Activated CD4-positive, alpha-beta T cell treated with anti-CD3 and anti-CD28 coated beads for 36 hours (primary cell): Measurements from ENCODE around the gene FHIT. TPM values are rescaled to one million over a fixed set of nuclear protein-coding genes. Genes with fewer than 3 reads are reported as not detected.
"Not testable (repeated sequence)": the region's sequence is repeated elsewhere in the genome, so short reads cannot be mapped to it uniquely, and the experiment has no call there.

ENCODE experiments used
- ATAC-seq: fragments of 200-7000 bp; cut with Tn5 transposase; one replicate; pipeline ENCODE4 v1.10.0; 2021; ENCODE audit warnings: mild to moderate bottlenecking, moderate library complexity
- CTCF ChIA-PET: fragments of 350-600 bp; sonication (Branson Sonifier 250); formaldehyde crosslinking; loops from one replicate; lab custom pipeline; 2021; ENCODE audit warnings: antibody characterized with exemption; lab: Charles Lee
- POLR2A ChIA-PET: fragments of 350-600 bp; sonication (Branson Sonifier 250); formaldehyde crosslinking; loops from one replicate; lab custom pipeline; 2021; ENCODE audit warnings: antibody characterized with exemption, inconsistent platforms; lab: Charles Lee
- DNase-seq: peaks from one replicate; pipeline ENCODE4 v3.0.0-alpha.2; 2020
- H3K27ac Mint-ChIP-seq: one replicate; pipeline ENCODE4 v1.8.0; 2021; ENCODE audit warnings: mixed read lengths
- H3K27me3 Mint-ChIP-seq: one replicate; pipeline ENCODE4 v1.8.0; 2021; ENCODE audit warnings: mixed read lengths
- H3K36me3 Mint-ChIP-seq: one replicate; pipeline ENCODE4 v1.8.0; 2021; ENCODE audit warnings: low read depth, mixed read lengths
- H3K4me1 Mint-ChIP-seq: one replicate; pipeline ENCODE4 v1.8.0; 2021; ENCODE audit warnings: mixed read lengths
- H3K4me3 Mint-ChIP-seq: one replicate; pipeline ENCODE4 v1.8.0; 2021; ENCODE audit warnings: mild to moderate bottlenecking, moderate library complexity, mixed read lengths
- H3K9me3 Mint-ChIP-seq: one replicate; pipeline ENCODE4 v1.8.0; 2021; ENCODE audit warnings: low read depth, mixed read lengths
- intact Hi-C, 2 experiments: fragments of 100-400 bp; cut with DNase I in 1 of 2; cut with micrococcal nuclease in 1 of 2; formaldehyde crosslinking; loops; one replicate each; pipeline versions ENCODE4 v1.14.2 to v1.15.1; 2022 to 2024; cut with DNase I, micrococcal nuclease
- total RNA-seq, 2 experiments: library from RNA; stranded (reverse); gene quantifications; one replicate each; pipeline ENCODE4 v1.2.3, GENCODE V29; 2021

The FHIT gene
- total RNA-seq, 2 experiments from 2014 or later, result 10.2 to 13.1 TPM

GRCh38 chr3:61051666-61052065 lies 199.6 kb downstream of the FHIT start:
- Mint-ChIP-seq H3K27me3 (no peaks in the 10 kb centered on the region), H3K4me3 (no peak overlapping the region), H3K4me1 (no peaks in the 10 kb centered on the region), H3K36me3 (peaks cover 2% of the 10 kb centered on the region), H3K9me3 (peaks cover 10% of the 10 kb centered on the region), H3K27ac (no peak overlapping the region)
- DNase-seq, result no peak
- POLR2A ChIA-PET, result no interaction called here
- no peak for ATAC-seq
- CTCF ChIA-PET, result no interaction called here
- intact Hi-C loops, result no loop called here

GRCh38 chr3:61045169-61045568 lies 206.1 kb downstream of the FHIT start:
- ATAC-seq, intact Hi-C loops, H3K4me3 Mint-ChIP-seq, POLR2A ChIA-PET, DNase-seq, H3K27me3 Mint-ChIP-seq, H3K4me1 Mint-ChIP-seq, CTCF ChIA-PET, H3K27ac Mint-ChIP-seq: not testable (repeated sequence)
- Mint-ChIP-seq H3K36me3 (peaks cover 10% of the 10 kb centered on the region), H3K9me3 (peaks cover 12% of the 10 kb centered on the region)

- Mint-ChIP-seq H3K27ac (no peak overlapping the region), H3K4me1 (no peaks in the 10 kb centered on the region)
- POLR2A ChIA-PET, result no interaction called here
Observed at GRCh38 chr3:61043156-61043555, 208.1 kb downstream of the FHIT start.

GRCh38 chr3:61040618-61041017 lies 210.6 kb downstream of the FHIT start:
- Mint-ChIP-seq H3K27ac (no peak overlapping the region), H3K36me3 (peaks cover 14% of the 10 kb centered on the region), H3K4me3 (no peak overlapping the region), H3K27me3 (no peaks in the 10 kb centered on the region), H3K4me1 (no peaks in the 10 kb centered on the region), H3K9me3 (peaks cover 11% of the 10 kb centered on the region)
- ATAC-seq (no peak), DNase-seq (no peak)
- intact Hi-C loops, result no loop called here
- POLR2A ChIA-PET, result no interaction called here
- CTCF ChIA-PET, result no interaction called here

More at GRCh38 chr3:61043156-61043555, 208.1 kb downstream of the FHIT start:
- CTCF ChIA-PET, result no interaction called here
- DNase-seq (no peak), ATAC-seq (no peak)
- peaks cover 17% of the 10 kb centered on the region for H3K9me3 Mint-ChIP-seq
- no peaks in the 10 kb centered on the region for H3K27me3 Mint-ChIP-seq
- peaks cover 14% of the 10 kb centered on the region for H3K36me3 Mint-ChIP-seq
- H3K4me3 Mint-ChIP-seq, result no peak overlapping the region
- intact Hi-C loops, result no loop called here

- no peak for ATAC-seq
- ChIA-PET POLR2A (no interaction called here), CTCF (no interaction called here)
- no peak for DNase-seq
- no peaks in the 10 kb centered on the region for H3K4me1 Mint-ChIP-seq
- peaks cover 8% of the 10 kb centered on the region for H3K36me3 Mint-ChIP-seq
- H3K27ac Mint-ChIP-seq, result no peak overlapping the region
- H3K9me3 Mint-ChIP-seq, result peaks cover 9% of the 10 kb centered on the region
- intact Hi-C loops, result no loop called here
- no peaks in the 10 kb centered on the region for H3K27me3 Mint-ChIP-seq
- H3K4me3 Mint-ChIP-seq, result no peak overlapping the region
Observed at GRCh38 chr3:61035573-61035972, 215.7 kb downstream of the FHIT start.

GRCh38 chr3:61032991-61033390 lies 218.3 kb downstream of the FHIT start:
- no peaks in the 10 kb centered on the region for H3K4me1 Mint-ChIP-seq
- H3K27me3 Mint-ChIP-seq, result no peaks in the 10 kb centered on the region
- DNase-seq (no peak), ATAC-seq (no peak)
- H3K36me3 Mint-ChIP-seq, result peaks cover 3% of the 10 kb centered on the region
- H3K4me3 Mint-ChIP-seq, result no peak overlapping the region
- intact Hi-C loops, result no loop called here
- H3K27ac Mint-ChIP-seq, result no peak overlapping the region
- ChIA-PET POLR2A (no interaction called here), CTCF (no interaction called here)
- H3K9me3 Mint-ChIP-seq, result no peaks in the 10 kb centered on the region

- Mint-ChIP-seq H3K9me3 (no peaks in the 10 kb centered on the region), H3K4me1 (no peaks in the 10 kb centered on the region)
- ATAC-seq, result no peak
Observed at GRCh38 chr3:61031503-61031902, 219.7 kb downstream of the FHIT start.

GRCh38 chr3:61030469-61031035 lies 220.7 kb downstream of the FHIT start:
- Mint-ChIP-seq H3K4me1 (no peaks in the 10 kb centered on the region), H3K27me3 (no peaks in the 10 kb centered on the region), H3K9me3 (no peaks in the 10 kb centered on the region), H3K4me3 (no peak overlapping the region), H3K27ac (no peak overlapping the region), H3K36me3 (peaks cover 5% of the 10 kb centered on the region)
- ChIA-PET CTCF (interaction anchor here (0.6 kb wide), 1 partner anchor 99 kb away, joined by 3 read pairs; no protein-coding TSS in a partner anchor), POLR2A (no interaction called here)
- no peak for DNase-seq
- ATAC-seq, result no peak
- intact Hi-C loops, result no loop called here

More at GRCh38 chr3:61031503-61031902, 219.7 kb downstream of the FHIT start:
- intact Hi-C loops, result no loop called here
- Mint-ChIP-seq H3K4me3 (no peak overlapping the region), H3K27ac (no peak overlapping the region), H3K36me3 (peaks cover 5% of the 10 kb centered on the region), H3K27me3 (no peaks in the 10 kb centered on the region)
- ChIA-PET POLR2A (no interaction called here), CTCF (no interaction called here)
- DNase-seq, result no peak

GRCh38 chr3:61029194-61029593 lies 222.1 kb downstream of the FHIT start:
- ChIA-PET POLR2A (no interaction called here), CTCF (no interaction called here)
- Mint-ChIP-seq H3K27me3 (no peaks in the 10 kb centered on the region), H3K27ac (no peak overlapping the region), H3K4me3 (no peak overlapping the region), H3K4me1 (no peaks in the 10 kb centered on the region), H3K9me3 (no peaks in the 10 kb centered on the region), H3K36me3 (peaks cover 4% of the 10 kb centered on the region)
- no peak for ATAC-seq
- no peak for DNase-seq
- intact Hi-C loops, result no loop called here

- intact Hi-C loops, result no loop called here
- ChIA-PET CTCF (no interaction called here), POLR2A (no interaction called here)
- Mint-ChIP-seq H3K27ac (no peak overlapping the region), H3K4me1 (no peaks in the 10 kb centered on the region), H3K36me3 (peaks cover 19% of the 10 kb centered on the region), H3K9me3 (peaks cover 20% of the 10 kb centered on the region), H3K27me3 (no peaks in the 10 kb centered on the region), H3K4me3 (no peak overlapping the region)
- ATAC-seq (no peak), DNase-seq (no peak)
Observed at GRCh38 chr3:61018807-61019206, 232.4 kb downstream of the FHIT start.

GRCh38 chr3:61017028-61017427 lies 234.2 kb downstream of the FHIT start:
- POLR2A ChIA-PET, DNase-seq, H3K4me3 Mint-ChIP-seq, H3K27me3 Mint-ChIP-seq, H3K4me1 Mint-ChIP-seq, H3K27ac Mint-ChIP-seq, intact Hi-C loops, ATAC-seq: not testable (repeated sequence)
- H3K9me3 Mint-ChIP-seq, result peaks cover 12% of the 10 kb centered on the region
- H3K36me3 Mint-ChIP-seq, result peaks cover 16% of the 10 kb centered on the region
- CTCF ChIA-PET, result interaction anchor here (1.6 kb wide), 1 partner anchor 10 kb away, joined by 3 read pairs; no protein-coding TSS in a partner anchor

- CTCF ChIA-PET, result no interaction called here
- H3K4me3 Mint-ChIP-seq, result no peak overlapping the region
- no peaks in the 10 kb centered on the region for H3K27me3 Mint-ChIP-seq
- DNase-seq, result no peak
- intact Hi-C loops, result no loop called here
- H3K36me3 Mint-ChIP-seq, result peaks cover 8% of the 10 kb centered on the region
- H3K4me1 Mint-ChIP-seq, result no peaks in the 10 kb centered on the region
- ATAC-seq, result no peak
- H3K9me3 Mint-ChIP-seq, result peaks cover 3% of the 10 kb centered on the region
- no peak overlapping the region for H3K27ac Mint-ChIP-seq
- POLR2A ChIA-PET, result no interaction called here
Observed at GRCh38 chr3:61015859-61016258, 235.4 kb downstream of the FHIT start.
